NCI-H2227 treated with DMSO at 0.1 percent for 48 hours (cell line): ENCODE results near the gene LAMB3.
A peak's percentile ranks its signal among the peaks of the same experiment; 100 is the strongest.
"Not testable (repeated sequence)": the region's sequence is repeated elsewhere in the genome, so short reads cannot be mapped to it uniquely, and the experiment has no call there.

Experiments used
- DNase-seq: peaks from one replicate; lab custom pipeline; 2025; lab: John Stamatoyannopoulos, UW

LAMB3 gene

GRCh38 chr1:209652121-209652735 is at the start of gene LAMB3:
LAMB3 (minus strand) TSS chr1:209652425; CDS start chr1:209650944, 1,481 bp downstream.
- DNase-seq: no peak

- DNase-seq: not testable (repeated sequence)
Measured at GRCh38 chr1:209700686-209701085, 48.5 kb upstream of the LAMB3 start.

- no peak for DNase-seq
Measured at GRCh38 chr1:209697126-209697525, 44.9 kb upstream of the LAMB3 start.

DNA sequence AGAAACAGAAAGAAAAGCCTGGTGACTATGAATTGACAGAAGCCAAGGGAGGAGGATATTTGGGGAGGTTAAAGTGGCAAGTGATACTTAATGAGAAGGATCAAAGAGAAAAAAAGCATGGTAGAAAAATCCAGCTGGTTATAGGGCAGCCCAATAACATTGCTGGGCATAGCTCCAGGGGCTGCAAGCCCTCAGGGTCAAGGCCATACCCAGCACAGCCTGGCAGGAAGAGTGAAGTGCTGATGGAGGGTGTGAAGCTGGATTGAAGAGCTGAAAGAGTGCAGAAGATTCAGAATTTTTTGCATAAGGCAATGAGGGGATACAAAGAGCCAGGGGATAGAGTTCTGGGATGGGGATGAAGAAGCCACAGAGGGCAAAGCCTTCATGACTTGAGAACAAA is 44.4 kb upstream of the LAMB3 start:
- no peak for DNase-seq

DNA sequence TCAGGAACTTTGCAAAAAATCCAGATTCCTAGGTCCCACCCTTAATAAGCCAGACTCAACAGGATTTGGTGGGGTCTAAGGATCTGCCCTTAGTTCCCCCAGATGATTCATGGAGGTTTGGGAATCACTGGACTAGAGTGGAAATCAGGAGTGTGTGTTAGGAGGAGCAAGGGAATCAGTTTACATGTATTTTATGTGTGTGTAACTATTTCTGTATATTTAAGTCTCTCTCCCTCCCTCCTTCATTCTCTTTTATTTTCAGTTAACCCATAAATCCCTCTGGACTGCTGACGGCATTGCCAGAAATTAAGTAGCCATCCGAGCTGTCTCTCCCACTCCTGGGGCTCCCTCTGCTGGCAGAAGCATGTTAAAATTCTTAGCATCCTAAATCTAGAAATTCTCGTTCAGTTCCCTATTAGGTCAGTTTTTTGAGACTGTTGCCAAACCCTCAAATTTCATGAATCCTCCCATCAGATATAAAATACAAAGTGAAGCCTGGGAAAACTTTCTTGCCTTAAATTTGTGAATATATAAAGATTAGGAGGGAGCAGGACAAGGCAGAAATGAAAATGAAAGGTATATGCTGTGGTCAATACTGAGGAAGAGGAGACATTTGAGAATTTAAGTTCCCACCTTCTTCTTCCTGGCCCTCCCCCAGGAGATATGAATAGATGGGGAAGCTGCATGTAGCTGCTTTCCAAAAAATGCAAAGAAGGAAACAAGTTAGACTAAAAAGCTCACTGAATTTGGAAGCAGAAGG is 40.7 kb upstream of the LAMB3 start:
- DNase-seq: peak; percentile 67

GRCh38 chr1:209692296-209692695 is 40.1 kb upstream of the LAMB3 start:
- no peak for DNase-seq

GRCh38 chr1:209691237-209691636 is 39.0 kb upstream of the LAMB3 start:
- no peak for DNase-seq

DNA sequence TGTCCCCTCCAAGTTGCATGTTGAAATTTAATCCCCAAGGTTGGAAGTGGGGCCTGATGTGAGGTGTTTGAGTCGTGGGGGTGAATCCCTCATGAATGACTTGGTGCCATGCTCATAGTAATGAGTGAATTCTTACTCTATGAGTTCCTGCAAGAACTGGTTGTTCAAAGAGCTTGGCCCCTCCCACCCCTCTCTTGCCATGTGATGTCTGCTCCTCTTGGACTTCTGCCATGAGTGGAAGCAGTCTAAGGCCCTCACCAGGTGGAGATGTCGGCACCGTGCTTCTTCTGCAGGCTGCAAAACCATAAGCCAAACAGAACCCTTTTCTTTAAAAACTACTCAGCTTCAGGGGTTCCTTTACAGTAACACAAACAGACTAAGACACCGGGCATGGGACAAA is 37.3 kb upstream of the LAMB3 start:
- no peak for DNase-seq

- no peak for DNase-seq
Measured at GRCh38 chr1:209688746-209689234, 36.6 kb upstream of the LAMB3 start.

DNA sequence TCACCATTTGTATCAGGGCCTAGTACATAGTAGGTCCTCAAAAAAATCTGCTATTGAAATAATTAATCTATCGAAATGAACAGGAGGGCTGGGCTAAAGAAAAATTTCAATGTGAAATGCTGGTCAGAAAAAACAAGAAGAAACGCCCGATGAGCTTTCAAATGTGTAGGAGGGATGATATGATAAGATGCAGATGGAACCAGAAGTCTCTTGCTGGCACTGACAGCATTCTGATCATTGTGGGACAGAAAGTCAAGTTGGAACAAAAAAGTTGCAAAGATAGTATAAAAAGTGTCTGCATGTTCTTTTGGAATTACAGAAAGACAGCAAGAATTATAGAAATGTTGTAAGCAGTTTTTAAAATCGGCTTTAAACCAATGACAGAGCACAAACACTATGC is 34.1 kb upstream of the LAMB3 start:
- DNase-seq: no peak

DNA sequence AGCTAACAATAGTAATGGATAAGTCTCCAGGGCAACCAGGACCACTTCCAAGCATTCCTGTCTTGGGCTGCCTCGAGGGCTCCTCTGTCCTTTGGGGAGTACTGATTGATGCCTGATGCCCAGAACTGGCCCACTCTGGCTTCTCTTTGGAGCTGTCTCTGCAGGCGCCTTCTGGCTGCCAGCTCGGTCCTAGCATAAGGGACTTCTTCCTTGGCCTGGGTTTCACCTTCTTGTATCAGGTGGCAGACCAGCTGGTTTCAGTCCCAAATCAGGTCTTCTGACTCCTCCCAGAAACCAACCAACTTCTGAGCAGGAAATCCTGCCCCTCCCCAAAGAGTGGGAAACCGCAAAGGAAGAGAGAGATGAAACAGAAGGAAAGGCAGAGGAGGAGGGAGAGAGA is 33.6 kb upstream of the LAMB3 start:
- no peak for DNase-seq

- no peak for DNase-seq
Measured at GRCh38 chr1:209678981-209679539, 26.8 kb upstream of the LAMB3 start.

DNA sequence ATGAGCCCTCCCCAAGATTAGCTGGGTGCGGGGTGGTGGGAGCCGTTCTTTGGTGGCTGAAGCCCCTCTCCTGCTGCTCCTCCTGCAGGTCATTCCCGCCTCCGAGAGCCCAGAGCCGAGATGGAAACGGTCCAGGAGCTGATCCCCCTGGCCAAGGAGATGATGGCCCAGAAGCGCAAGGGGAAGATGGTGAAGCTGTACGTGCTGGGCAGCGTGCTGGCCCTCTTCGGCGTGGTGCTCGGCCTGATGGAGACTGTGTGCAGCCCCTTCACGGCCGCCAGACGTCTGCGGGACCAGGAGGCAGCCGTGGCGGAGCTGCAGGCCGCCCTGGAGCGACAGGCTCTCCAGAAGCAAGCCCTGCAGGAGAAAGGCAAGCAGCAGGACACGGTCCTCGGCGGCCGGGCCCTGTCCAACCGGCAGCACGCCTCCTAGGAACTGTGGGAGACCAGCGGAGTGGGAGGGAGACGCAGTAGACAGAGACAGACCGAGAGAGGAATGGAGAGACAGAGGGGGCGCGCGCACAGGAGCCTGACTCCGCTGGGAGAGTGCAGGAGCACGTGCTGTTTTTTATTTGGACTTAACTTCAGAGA is 23.4 kb upstream of the LAMB3 start:
- peak; percentile 46 for DNase-seq

GRCh38 chr1:209674957-209675564 is 22.8 kb upstream of the LAMB3 start, which contains the start of gene G0S2:
G0S2 (plus strand) TSS chr1:209675412; CDS start chr1:209675685, 273 bp downstream.
- no peak for DNase-seq

GRCh38 chr1:209673631-209674417 is 21.6 kb upstream of the LAMB3 start:
- no peak for DNase-seq

- DNase-seq: no peak
Measured at GRCh38 chr1:209672705-209673630, 20.7 kb upstream of the LAMB3 start.

GRCh38 chr1:209670441-209671082 is 18.3 kb upstream of the LAMB3 start:
- no peak for DNase-seq

- DNase-seq: no peak
Measured at GRCh38 chr1:209667708-209668107, 15.5 kb upstream of the LAMB3 start.

DNA sequence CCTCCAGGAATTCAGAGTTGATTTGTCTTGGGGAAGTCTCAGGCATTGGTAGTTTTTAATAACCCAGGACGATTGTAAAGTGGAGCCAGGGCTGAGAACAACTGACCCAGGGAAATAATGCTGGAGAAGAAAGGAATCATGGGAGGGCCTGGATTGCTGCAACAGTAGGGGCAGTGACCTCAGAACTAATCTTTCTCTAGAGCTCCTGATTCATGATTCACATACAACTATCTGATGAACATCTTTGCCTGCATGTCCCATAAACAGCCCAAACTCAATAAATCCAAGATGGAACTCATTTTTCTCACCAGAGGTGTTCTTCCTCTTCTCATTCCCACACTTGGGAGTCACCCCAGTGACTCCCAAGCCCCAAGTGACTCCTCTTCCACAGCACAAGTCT is 14.9 kb upstream of the LAMB3 start:
- no peak for DNase-seq

DNA sequence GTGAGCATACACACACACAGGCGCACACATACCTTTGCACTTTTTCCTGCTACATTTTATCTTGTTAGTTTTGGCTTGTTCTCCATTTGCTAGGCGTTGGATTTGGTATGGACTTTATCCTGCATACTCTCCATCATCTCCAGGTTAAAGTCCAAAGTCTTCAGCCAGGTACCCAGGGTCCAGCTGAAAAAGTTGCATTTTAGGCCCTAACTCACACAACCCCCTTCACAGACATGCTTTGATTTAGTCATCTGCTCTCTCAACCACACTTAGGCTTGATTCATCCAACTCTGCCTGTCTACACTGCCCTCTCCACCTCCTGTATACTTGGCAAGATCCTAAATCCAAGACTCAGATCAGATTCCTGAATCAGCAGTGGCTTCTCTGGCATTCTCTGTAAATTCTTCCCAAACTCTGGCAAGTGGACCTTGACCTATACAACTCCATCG is 10.7 kb upstream of the LAMB3 start:
- no peak for DNase-seq
